GM12872 (cell line): ENCODE measurements around the gene ITGB8.

Experiments used
- TF ChIP-seq, protein P1 (sequence below): IDR thresholded peaks from 3 replicates; pipeline ENCODE4 v1.5.1; 2011; ENCODE audit warnings: low read depth, mild to moderate bottlenecking, low read length, moderate library complexity; ENCODE audit not compliant: insufficient read depth

The ITGB8 gene

DNA sequence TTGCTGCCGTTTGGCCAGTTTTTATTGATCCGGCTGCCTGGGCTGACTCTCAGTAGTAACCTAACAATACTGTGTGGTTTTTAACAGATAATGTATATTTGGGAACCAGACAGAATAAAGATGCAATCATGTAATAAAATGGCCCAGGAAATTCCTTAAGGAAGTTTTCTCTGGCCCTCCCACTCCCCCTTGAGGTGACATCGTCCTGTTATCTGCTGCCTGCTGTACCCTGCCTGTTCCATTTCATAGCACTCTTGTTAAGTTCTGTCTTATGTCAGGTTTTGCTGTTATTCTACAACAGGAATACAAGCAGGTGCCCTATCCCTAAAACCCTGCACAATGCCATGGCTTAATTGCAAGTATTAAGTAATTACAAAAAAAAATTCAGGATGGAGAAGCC lies 12.5 kb downstream of the ITGB8 start:
- TF ChIP-seq, protein P1, sequence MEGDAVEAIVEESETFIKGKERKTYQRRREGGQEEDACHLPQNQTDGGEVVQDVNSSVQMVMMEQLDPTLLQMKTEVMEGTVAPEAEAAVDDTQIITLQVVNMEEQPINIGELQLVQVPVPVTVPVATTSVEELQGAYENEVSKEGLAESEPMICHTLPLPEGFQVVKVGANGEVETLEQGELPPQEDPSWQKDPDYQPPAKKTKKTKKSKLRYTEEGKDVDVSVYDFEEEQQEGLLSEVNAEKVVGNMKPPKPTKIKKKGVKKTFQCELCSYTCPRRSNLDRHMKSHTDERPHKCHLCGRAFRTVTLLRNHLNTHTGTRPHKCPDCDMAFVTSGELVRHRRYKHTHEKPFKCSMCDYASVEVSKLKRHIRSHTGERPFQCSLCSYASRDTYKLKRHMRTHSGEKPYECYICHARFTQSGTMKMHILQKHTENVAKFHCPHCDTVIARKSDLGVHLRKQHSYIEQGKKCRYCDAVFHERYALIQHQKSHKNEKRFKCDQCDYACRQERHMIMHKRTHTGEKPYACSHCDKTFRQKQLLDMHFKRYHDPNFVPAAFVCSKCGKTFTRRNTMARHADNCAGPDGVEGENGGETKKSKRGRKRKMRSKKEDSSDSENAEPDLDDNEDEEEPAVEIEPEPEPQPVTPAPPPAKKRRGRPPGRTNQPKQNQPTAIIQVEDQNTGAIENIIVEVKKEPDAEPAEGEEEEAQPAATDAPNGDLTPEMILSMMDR = 0 out of 3 replicates have a peak, but pooled peaks have one; percentile 7

DNA sequence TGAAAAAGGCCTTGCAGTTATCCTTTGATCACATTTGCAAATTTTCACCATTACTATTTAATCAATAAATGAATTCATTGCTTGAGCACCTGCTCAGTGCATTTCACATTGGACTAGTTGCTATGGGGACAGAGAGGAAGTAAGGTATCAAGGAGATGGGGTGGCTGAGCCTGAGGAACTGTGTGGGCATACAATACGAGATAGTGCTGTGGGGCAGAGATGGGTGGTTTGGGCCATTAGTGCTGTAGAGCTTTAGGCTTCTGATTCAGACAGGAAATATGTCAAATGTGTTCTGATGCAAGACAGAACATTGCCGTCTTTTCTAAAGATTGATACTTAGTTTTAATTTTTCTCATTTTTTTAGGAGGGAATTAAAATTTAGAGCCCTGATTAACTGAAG lies 13.2 kb downstream of the ITGB8 start:
- TF ChIP-seq, protein P1 = no peak

DNA sequence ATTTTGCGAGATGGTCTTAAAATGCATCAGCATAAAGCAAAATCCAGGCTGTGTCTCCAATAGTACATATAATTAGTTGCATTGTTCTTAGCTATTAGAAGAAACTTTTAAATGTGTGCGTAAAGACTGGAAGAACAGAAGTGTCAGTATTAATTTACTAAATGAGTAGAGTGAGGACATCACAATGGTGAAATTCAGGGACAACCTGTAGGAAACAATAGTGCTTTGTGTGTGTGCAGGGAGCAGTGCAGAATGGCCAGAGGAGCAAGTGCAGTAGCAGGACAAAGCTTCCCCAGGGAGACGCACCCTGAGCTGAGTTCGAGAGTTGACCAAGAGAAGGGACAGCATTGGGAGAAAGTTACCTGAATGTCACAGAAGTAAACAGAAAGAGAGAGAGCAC lies 13.7 kb downstream of the ITGB8 start:
- TF ChIP-seq, protein P1 = no peak

DNA sequence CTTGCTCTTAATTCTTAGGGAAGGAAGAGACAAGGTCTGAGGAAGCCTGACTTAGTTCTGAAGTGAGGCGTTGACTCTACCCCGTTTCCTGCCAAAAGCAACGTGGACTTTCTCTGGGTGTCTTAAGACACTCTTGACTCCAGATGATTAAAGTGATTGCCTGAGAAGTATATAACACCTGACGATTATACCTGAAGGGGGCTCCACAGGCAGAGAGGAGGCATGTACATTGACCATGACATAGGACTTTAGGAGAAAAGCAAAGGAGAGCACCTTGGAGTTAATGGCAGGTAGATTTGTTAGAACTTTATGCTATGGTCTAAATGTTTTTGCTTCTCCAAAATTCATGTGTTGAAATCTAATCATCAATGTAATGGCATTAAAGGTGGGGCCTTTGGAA lies 15.9 kb downstream of the ITGB8 start:
- TF ChIP-seq, protein P1 = no peak

DNA sequence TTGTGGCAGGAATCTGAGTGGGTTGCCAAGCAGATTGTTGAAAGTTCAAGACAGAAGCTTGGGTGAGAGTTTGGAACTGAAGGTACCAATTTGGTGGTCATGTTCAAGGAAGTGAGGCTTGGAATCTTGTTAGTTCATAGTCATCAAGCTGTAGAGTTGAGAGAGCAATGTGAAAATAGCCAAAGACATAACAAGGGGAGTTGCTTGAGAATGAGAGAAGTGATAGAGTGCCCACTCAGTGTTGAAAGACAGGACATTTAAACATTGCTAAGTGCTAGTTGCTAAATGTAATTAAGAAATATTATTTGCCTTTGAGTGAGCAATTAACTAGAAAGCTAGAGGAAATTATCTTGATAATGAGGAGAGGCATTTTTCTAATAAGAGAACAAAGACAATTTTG lies 17.0 kb downstream of the ITGB8 start:
- TF ChIP-seq, protein P1 = no peak

DNA sequence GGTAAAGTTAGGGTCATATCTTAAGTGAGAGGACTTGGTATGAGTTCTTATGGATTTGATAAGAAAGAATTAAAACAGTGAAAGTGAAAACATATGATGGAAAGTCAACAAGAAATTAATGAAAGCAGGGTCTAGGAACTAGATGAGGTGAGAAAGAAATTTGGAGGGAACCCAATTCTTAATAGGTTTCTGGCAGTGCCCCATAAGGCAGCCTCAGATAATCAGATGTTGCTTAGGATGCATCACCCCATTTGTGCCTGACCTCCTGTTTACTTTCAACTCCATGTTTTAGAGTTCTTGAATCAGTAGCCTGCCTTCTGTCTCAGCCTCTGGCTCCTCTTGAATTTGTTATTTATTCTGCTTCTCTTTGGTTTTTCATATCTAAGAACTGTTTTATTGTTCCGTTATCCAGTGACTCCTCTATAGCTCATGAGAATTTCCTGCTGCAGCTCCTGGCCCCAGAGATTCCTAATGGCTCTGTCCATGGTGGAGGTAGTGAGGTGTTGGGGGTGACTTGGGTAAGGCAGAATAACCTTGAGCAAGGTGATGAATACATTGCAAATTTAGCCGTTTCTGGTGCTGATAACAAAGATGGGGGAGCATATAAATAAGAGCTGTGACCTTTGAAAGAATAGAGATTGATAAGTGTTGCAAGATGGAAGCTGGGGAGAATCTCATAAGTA lies 17.6 kb downstream of the ITGB8 start:
- TF ChIP-seq, protein P1 = no peak

DNA sequence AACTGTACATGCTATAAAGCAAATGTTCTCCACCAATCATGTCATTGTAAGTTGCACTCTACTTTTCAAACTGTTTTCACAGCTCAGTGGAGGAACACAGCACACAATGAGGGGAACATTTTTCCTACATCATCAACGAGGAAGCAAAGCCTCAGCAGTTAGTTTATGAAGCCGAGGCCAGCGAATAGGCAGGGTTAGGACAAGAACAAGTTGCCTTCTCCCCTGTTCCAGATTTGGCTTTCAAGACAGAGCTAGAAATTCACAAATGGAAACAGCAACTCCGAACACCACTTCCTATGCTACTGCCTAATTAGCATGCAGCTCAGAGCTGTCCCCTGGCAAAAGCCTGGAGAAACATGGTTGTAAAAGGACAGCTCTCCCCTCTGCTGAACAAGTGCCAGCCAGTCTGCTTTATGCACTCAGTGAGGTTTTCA lies 19.8 kb downstream of the ITGB8 start:
- TF ChIP-seq, protein P1 = no peak
